WI38 (cell line): ENCODE measurements around the gene SRBD1.
A peak's percentile ranks its signal among the peaks of the same experiment; 100 is the strongest.

Source experiments
- H3K4me3 ChIP-seq: 2 replicates; pipeline ENCODE4 v1.5.1; 2011; ENCODE audit warnings: low read depth, mild to moderate bottlenecking, control low read depth, low read length
- TF ChIP-seq, protein P1 (sequence below): IDR thresholded peaks from 2 replicates; pipeline ENCODE4 v1.5.1; 2012; ENCODE audit warnings: low read depth, mild to moderate bottlenecking, control low read depth, low read length

SRBD1 gene

DNA sequence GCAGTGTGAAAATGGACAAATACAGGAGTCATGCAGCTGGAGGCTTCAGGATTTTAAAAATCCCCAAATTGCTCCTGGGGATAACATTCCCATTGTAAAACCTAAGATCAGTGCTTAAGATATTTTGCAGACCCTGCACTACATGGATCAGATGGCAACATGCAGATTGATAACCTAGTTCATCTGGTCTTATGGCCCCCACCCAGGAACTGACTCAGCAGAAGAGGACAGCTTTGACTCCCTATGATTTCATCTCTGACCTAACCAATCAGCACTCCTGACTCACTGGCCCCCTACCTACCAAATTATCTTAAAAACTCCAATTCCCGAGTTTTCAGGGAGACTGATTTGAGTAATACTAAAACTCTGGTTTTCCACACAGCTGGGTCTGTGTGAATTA is 20.0 kb downstream of the SRBD1 start:
- no peak overlapping the region for H3K4me3 ChIP-seq
- TF ChIP-seq, protein P1, sequence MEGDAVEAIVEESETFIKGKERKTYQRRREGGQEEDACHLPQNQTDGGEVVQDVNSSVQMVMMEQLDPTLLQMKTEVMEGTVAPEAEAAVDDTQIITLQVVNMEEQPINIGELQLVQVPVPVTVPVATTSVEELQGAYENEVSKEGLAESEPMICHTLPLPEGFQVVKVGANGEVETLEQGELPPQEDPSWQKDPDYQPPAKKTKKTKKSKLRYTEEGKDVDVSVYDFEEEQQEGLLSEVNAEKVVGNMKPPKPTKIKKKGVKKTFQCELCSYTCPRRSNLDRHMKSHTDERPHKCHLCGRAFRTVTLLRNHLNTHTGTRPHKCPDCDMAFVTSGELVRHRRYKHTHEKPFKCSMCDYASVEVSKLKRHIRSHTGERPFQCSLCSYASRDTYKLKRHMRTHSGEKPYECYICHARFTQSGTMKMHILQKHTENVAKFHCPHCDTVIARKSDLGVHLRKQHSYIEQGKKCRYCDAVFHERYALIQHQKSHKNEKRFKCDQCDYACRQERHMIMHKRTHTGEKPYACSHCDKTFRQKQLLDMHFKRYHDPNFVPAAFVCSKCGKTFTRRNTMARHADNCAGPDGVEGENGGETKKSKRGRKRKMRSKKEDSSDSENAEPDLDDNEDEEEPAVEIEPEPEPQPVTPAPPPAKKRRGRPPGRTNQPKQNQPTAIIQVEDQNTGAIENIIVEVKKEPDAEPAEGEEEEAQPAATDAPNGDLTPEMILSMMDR = no peak

DNA sequence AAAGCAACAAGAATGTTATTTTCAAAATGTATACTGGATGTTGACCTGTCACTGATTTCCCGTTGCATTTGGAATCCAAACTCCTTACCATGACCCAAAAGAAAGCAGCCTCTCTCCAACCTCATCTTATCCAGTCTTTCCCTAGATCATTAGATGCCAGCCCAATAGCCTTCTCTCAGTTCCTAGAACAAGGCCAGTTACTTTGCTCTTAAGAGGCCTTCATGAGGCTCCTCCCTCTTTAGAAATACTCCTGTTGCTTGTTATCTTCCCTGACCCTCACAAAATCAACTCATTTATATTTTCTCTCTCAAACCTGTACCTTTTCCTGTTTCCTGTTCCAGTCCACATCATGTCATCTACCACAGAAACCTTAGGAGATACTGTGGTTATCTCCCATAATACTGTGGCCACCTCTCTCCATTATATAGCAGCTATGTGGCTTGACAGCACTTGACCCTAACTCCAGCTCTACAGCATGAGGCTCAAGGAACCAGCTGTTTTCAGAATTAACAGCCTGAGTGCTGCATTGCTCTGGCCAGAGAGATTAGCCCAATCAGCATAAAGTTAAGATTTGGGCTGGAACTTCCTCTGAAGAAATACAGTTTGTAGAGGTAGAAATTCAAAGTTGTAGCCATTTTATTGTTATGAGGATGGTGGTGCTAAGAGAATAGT is 22.8 kb downstream of the SRBD1 start:
- H3K4me3 ChIP-seq = no peak overlapping the region
- TF ChIP-seq, protein P1 = no peak

DNA sequence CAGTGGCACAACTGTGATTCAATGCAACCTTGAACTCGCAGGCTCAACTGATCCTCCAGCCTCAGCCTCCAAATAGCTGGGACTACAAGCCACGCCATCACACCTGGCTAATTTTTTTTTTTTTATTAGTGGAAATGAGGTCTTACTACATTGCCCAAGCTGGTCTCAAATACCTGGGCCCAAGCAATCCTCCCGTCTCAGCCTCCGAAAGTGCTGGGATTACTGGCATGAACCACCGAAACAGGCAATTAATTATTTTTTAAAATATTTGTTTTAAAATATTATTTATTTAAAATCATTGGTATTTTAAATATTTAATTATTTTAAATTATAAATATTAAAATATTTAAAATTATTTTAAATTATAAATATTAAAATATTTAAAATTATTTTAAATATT is 24.5 kb downstream of the SRBD1 start:
- TF ChIP-seq, protein P1 = no peak
- H3K4me3 ChIP-seq = no peak overlapping the region

DNA sequence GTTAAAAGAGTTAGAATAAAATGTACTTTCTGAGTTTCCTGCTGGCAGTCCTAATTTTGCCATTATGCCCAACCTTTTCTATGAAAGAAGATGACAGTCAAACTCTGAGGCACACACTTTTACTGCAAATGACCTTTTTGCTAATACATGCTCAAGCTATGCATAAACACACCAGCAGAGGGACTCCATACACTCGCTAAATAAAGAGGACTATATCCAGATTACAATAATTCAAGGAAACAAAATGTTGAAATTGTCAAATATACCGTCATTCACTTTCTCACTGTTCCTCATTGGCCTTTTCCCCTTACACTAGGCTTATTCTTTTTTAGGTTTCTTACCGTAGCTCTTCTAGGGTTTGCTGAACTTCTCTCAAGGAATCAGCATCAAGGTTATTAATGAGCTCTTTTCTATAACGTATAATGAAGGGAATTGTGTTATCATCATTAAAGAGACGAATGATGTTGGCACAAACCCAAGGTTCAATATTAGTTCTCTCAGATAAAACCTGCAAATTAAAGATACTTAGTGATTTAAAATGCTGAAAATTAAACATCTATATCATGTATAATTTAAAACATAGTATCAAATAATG is 25.7 kb downstream of the SRBD1 start:
- no peak overlapping the region for H3K4me3 ChIP-seq
- TF ChIP-seq, protein P1 = peak; percentile 64; the same call in 1 of the 2 replicates

DNA sequence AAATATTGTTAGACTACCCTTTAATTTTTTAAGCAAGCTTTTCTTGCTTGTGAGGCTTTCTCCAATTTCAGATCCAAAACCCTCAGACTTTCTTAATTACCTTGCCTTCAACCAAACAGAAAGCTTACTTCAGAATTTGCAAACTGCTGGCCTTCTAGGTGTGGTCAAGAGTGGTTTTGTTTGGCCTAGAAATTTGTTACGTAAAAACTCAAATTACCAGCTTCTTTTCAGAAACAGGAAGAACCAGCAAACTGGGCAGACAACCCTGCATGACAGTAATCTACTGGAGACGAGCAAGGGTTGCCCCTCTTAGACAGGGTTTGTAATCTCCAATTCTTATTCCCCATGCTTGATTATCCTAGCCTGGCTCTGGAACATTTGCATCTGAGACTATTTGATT is 27.1 kb downstream of the SRBD1 start:
- TF ChIP-seq, protein P1 = no peak
- H3K4me3 ChIP-seq = no peak overlapping the region

DNA sequence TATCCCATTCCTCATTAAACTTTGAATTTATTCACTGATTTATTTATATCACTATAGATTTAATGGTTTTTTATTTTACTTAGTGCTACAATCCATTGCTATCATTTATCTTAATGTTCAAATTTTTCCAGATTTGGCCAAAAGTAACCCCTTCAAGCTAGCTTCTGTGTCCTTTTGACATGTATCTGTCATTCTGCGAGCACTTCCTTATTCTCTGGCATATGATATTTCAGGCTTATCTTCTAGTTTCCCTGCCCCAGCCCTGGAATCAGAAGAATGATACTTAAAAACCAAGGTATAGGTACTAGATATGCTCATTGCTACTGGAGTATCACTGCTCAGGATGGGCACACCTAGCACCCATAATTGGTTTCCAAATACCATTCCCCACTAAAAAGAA is 28.5 kb downstream of the SRBD1 start:
- H3K4me3 ChIP-seq = no peak overlapping the region
- TF ChIP-seq, protein P1 = no peak

DNA sequence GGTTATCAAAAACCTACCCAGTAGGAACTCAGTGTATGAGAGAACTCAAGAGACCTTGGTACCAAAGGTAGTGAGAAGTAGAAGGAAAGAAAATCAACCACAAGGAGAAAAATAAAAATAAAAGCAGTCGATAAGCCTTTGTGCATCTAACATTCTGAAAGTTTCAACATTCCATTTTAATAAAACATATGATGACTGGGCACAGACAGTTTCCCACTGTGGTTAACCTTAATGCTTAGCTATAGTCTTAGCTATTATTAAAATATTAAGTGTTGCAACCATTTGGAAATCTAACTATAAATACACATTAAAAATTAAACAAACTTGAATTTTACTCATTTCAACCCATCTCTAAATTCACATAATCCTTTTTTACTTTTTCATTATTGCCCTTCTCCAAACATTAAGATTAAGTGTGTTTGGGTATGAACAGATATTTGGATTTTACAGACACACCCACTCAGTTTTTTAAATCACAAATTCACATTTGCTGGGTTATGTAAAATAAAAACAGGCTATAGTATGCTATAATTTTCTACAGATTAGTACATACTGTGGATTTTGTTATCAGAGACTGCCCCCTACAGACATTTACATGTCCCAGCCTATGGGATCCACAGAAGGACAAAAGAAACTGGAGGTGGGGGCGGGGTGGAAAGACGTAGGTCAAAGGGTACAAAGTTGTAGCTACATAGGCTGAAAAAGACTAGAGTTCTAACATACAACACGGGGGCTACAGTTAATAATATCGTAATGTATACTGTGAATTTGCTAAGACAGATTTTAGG is 32.8 kb downstream of the SRBD1 start:
- TF ChIP-seq, protein P1 = peak; percentile 47
- no peak overlapping the region for H3K4me3 ChIP-seq
